ENCODE data around the gene TMEM255B. TPM values are rescaled to one million over a fixed set of nuclear protein-coding genes. Genes with fewer than 3 reads are reported as not detected.
A peak's percentile ranks its signal among the peaks of the same experiment; 100 is the strongest.

Gene TMEM255B
- total and polyA plus RNA-seq, 9 of the 15 experiments (the other 6 are each of a cell fraction or from before 2014, with no cell fraction given): 0.01 to 0.75 (median 0.23) TPM

DNA sequence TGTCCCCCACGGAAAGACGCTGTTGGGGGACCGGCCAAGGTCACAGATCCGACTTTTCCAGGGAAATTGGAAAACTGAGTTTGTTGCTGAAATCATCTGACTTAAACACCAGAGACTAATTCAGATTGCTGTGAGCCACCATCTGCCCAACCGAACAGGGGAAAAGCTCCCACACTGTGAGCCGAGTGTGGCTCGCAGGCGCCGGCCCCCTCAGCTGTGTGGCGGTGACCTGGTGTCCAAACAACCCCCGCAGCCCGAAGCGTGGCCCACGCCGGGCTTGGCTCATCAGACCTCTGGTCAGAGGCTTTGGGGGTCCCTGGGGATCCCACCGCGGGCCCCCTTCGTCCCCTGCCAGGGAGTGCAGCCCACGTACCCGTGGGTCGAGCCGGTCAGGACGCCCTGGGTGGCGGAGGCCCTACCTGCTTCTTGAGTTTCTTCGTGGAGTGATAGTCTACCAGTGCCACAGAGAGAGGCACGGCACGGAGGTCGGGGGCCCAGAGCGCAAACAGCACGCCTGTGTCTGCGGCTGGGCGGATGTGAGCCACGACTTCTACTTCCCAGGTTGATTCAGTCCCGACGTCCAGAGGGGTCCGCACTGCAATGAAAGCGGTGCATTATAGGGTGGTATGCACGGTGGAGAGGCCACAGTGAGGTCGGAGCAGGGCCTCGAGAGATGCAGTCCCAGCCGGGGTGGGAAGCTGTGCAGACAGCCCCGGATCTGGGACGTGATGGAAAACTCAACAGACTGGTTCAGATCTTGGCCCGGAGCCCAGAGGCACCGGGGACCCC, 64.1 kb downstream of the TMEM255B start:
- Histone ChIP-seq H3K27ac (ENCODE audit: extremely low read depth, low read depth, low read length) (no peak overlapping the region), H3K9me3 (replicated peaks; ENCODE audit: control insufficient read depth, insufficient read depth, low read depth, low read length) (no peaks in the 10 kb centered on the region), H3K27me3 (ENCODE audit: control insufficient read depth in 2 of 2, insufficient read depth in 2 of 2, low read length in 2 of 2) (no peaks in the 10 kb centered on the region), H3K4me2 (ENCODE audit: insufficient read depth, low read length) (no peak overlapping the region), H4K20me1 (replicated peaks; ENCODE audit: control insufficient read depth, insufficient read depth, low read length) (no peaks in the 10 kb centered on the region), H2AFZ (ENCODE audit: low read depth, low read length) (no peak overlapping the region), H3K4me1 (replicated peaks in 1 of 2; ENCODE audit: control insufficient read depth in 2 of 2, insufficient read depth in 2 of 2, low read length in 2 of 2) (peaks cover 0 to 26% of the 10 kb centered on the region in 2 experiments; a peak in 2 of 5 replicates), H3K36me3 (ENCODE audit: control insufficient read depth, insufficient read depth, low read length) (no peaks in the 10 kb centered on the region), H3K4me3 (no peak overlapping the region), H3K79me2 (ENCODE audit: control insufficient read depth, insufficient read depth, low read length) (no peaks in the 10 kb centered on the region), H3K9ac (ENCODE audit: insufficient read depth in 1 of 2, low read depth in 2 of 2, low read length in 2 of 2) (no peak overlapping the region), H3K9me1 (ENCODE audit: control insufficient read depth, insufficient read depth, low read length) (no peaks in the 10 kb centered on the region)
- BruUV-seq (replicated peaks): no TSS peak
- TF ChIP-seq TARDBP (IDR thresholded peaks at IDR 0.05) (no peak), SMAD3 (CRISPR knock-in tag; conservative IDR thresholded peaks at IDR 0.05) (no peak), POLR2G (IDR thresholded peaks at IDR 0.05; ENCODE audit: low read depth, low read length) (0 out of 2 replicates have a peak, but pooled peaks have one; percentile 13), EP300 (IDR thresholded peaks at IDR 0.05; ENCODE audit: low read length) (no peak)
- ATAC-seq (no peak), DNase-seq (ENCODE audit: extremely low read depth in 1 of 4, low spot score in 3 of 4) (no peak), FAIRE-seq (no peak)
- ChIA-PET CTCF (ENCODE audit: low intra/inter-chr PET ratio) (no interaction called here), POLR2A (no interaction called here)
- intact Hi-C loops (cut with micrococcal nuclease): no loop called here
- WGBS (ENCODE audit: insufficient coverage, low coverage, missing lambda C conversion rate): 70% methylated on average over 17 of the region's 45 CpGs
- in situ Hi-C loops (cut with MboI): loop anchor here (10.0 kb wide), 1 partner anchor 92 kb away; no protein-coding TSS in a partner anchor

DNA sequence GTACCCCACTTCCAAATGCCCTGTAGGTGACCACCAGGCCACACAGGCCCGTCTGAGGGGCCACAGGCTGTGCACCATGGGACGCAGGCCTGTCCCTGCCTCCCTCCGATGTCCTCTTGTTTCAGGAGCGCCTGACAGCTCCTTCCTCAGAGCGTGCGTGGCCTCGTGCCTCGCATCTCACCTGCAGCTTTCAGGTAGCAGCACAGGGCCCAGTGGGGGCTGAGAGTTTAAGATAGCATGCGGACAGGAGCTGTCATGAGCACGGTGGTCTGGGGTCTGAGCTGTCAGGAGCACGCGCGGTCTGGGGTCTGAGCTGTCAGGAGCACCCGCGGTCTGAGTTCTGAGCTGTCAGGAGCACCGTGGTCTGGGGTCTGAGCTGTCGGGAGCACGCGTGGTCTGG, 64.7 kb downstream of the TMEM255B start:
- no peak overlapping the region for H3K4me3 ChIP-seq
- DNase-seq (ENCODE audit: extremely low read depth in 1 of 4, low spot score in 3 of 4) (no peak), FAIRE-seq (no peak), ATAC-seq (no peak)
- no peaks in the 10 kb centered on the region for H3K36me3 ChIP-seq (ENCODE audit: control insufficient read depth, insufficient read depth, low read length)
- peaks cover 0 to 26% of the 10 kb centered on the region in 2 experiments; a peak in 2 of 5 replicates for H3K4me1 ChIP-seq (replicated peaks in 1 of 2; ENCODE audit: control insufficient read depth in 2 of 2, insufficient read depth in 2 of 2, low read length in 2 of 2)
- BruUV-seq (replicated peaks): no TSS peak
- H3K9me3 ChIP-seq (replicated peaks; ENCODE audit: control insufficient read depth, insufficient read depth, low read depth, low read length): no peaks in the 10 kb centered on the region
- H3K9ac ChIP-seq (ENCODE audit: insufficient read depth in 1 of 2, low read depth in 2 of 2, low read length in 2 of 2): no peak overlapping the region
- ChIA-PET POLR2A (interaction anchor here (1.0 kb wide), 1 partner anchor 16 kb away, joined by 3 read pairs; no protein-coding TSS in a partner anchor), CTCF (ENCODE audit: low intra/inter-chr PET ratio) (no interaction called here)
- H3K79me2 ChIP-seq (ENCODE audit: control insufficient read depth, insufficient read depth, low read length): no peaks in the 10 kb centered on the region
- H3K27me3 ChIP-seq (ENCODE audit: control insufficient read depth in 2 of 2, insufficient read depth in 2 of 2, low read length in 2 of 2): no peaks in the 10 kb centered on the region
- no peaks in the 10 kb centered on the region for H3K9me1 ChIP-seq (ENCODE audit: control insufficient read depth, insufficient read depth, low read length)
- H2AFZ ChIP-seq (ENCODE audit: low read depth, low read length): no peak overlapping the region
- H3K27ac ChIP-seq (ENCODE audit: extremely low read depth, low read depth, low read length): no peak overlapping the region
- H4K20me1 ChIP-seq (replicated peaks; ENCODE audit: control insufficient read depth, insufficient read depth, low read length): no peaks in the 10 kb centered on the region
- in situ Hi-C loops (cut with MboI): loop anchor here (10.0 kb wide), 1 partner anchor 91 kb away; no protein-coding TSS in a partner anchor
- TF ChIP-seq, protein P1, sequence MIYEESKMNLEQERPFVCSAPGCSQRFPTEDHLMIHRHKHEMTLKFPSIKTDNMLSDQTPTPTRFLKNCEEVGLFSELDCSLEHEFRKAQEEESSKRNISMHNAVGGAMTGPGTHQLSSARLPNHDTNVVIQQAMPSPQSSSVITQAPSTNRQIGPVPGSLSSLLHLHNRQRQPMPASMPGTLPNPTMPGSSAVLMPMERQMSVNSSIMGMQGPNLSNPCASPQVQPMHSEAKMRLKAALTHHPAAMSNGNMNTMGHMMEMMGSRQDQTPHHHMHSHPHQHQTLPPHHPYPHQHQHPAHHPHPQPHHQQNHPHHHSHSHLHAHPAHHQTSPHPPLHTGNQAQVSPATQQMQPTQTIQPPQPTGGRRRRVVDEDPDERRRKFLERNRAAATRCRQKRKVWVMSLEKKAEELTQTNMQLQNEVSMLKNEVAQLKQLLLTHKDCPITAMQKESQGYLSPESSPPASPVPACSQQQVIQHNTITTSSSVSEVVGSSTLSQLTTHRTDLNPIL (CRISPR knock-in tag; IDR thresholded peaks at IDR 0.05): no peak
- TF ChIP-seq, protein P2, sequence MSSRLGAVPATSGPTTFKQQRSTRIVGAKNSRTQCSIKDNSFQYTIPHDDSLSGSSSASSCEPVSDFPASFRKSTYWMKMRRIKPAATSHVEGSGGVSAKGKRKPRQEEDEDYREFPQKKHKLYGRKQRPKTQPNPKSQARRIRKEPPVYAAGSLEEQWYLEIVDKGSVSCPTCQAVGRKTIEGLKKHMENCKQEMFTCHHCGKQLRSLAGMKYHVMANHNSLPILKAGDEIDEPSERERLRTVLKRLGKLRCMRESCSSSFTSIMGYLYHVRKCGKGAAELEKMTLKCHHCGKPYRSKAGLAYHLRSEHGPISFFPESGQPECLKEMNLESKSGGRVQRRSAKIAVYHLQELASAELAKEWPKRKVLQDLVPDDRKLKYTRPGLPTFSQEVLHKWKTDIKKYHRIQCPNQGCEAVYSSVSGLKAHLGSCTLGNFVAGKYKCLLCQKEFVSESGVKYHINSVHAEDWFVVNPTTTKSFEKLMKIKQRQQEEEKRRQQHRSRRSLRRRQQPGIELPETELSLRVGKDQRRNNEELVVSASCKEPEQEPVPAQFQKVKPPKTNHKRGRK (tag; IDR thresholded peaks at IDR 0.05): no peak
- TF ChIP-seq FOXJ3 (CRISPR knock-in tag; IDR thresholded peaks at IDR 0.05) (no peak), NRF1 (conservative IDR thresholded peaks at IDR 0.05 in 1 of 2, IDR thresholded peaks at IDR 0.05 in 1 of 2) (no peak), RBBP5 (IDR thresholded peaks at IDR 0.05; ENCODE audit: borderline replicate concordance, insufficient read depth, low read length, poor library complexity, severe bottlenecking) (no peak), KDM1A (IDR thresholded peaks at IDR 0.05) (no peak), ZNF24 (IDR thresholded peaks at IDR 0.05) (no peak), ZNF785 (CRISPR knock-in tag; IDR thresholded peaks at IDR 0.05) (no peak)
- intact Hi-C loops (cut with micrococcal nuclease): no loop called here
- no peak overlapping the region for H3K4me2 ChIP-seq (ENCODE audit: insufficient read depth, low read length)
- 85% methylated on average over 7 of the region's 19 CpGs for WGBS (ENCODE audit: insufficient coverage, low coverage, missing lambda C conversion rate)
